Peyer's patch (tissue), 4 donors: ENCODE results near the gene ASCC1.

ENCODE experiments used
- POLR2A ChIP-seq, 2 donors: fragments of 450-650 bp; IDR thresholded peaks; one replicate each; pipeline ENCODE4 v1.5.1; 2017; ENCODE audit warnings: antibody characterized with exemption in 2 of 2, mild to moderate bottlenecking in 2 of 2, moderate library complexity in 2 of 2
- TF ChIP-seq, protein P1 (sequence below), 6 experiments: fragments of 450-650 bp in 4 of 6; fragments of 200-600 bp in 2 of 6; sonication (generic) in 1 of 6; IDR thresholded peaks; one replicate each; pipeline ENCODE4 v1.5.1; 2017 to 2019; ENCODE audit warnings: antibody characterized with exemption in 6 of 6, mild to moderate bottlenecking in 3 of 6, moderate library complexity in 1 of 6

DNA sequence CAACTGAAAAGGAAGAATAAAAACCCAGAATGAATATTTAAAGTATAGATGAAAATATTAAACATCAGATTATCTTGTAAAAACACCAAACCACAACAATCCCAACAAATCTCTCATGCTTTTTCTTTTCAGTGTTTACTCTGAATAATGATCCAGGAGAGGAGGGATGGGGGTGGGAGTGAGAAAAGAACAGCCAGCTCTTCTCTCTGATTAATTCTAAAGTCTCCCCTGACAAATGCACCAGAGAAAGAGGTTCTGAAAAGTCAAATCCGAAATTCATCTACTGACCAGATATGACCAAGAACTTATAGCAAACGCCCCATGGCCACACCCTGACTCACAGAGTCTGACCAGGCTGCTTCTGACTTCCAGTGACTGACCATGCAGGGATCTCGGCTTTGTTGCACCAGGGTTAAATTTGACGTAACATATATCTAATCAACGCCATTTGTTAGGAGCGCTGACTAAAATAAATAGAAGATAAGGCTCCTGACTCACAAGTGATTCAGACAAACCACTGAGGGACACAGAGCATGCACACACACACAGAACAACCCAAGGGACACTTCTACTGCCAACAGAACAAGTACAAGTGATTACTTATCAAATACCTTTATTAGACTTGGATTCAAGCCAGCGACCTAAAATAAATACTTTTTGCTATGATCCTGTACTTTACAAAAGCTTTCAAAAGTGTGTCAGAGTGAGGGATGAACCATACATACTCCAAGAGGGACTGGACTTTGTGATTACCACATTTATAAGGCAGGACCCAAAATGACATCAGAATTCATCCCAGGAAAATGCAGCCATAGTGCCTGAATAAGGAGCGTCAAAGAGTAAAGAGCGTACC is 118.4 kb downstream of the ASCC1 start:
- TF ChIP-seq POLR2A (IDR thresholded peaks at IDR 0.05) = peak in 1 of 2 donors; percentile 33
- TF ChIP-seq, protein P1, sequence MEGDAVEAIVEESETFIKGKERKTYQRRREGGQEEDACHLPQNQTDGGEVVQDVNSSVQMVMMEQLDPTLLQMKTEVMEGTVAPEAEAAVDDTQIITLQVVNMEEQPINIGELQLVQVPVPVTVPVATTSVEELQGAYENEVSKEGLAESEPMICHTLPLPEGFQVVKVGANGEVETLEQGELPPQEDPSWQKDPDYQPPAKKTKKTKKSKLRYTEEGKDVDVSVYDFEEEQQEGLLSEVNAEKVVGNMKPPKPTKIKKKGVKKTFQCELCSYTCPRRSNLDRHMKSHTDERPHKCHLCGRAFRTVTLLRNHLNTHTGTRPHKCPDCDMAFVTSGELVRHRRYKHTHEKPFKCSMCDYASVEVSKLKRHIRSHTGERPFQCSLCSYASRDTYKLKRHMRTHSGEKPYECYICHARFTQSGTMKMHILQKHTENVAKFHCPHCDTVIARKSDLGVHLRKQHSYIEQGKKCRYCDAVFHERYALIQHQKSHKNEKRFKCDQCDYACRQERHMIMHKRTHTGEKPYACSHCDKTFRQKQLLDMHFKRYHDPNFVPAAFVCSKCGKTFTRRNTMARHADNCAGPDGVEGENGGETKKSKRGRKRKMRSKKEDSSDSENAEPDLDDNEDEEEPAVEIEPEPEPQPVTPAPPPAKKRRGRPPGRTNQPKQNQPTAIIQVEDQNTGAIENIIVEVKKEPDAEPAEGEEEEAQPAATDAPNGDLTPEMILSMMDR (IDR thresholded peaks at IDR 0.05) = no peak
